Measurements from ENCODE around the gene JSRP1.

DNA sequence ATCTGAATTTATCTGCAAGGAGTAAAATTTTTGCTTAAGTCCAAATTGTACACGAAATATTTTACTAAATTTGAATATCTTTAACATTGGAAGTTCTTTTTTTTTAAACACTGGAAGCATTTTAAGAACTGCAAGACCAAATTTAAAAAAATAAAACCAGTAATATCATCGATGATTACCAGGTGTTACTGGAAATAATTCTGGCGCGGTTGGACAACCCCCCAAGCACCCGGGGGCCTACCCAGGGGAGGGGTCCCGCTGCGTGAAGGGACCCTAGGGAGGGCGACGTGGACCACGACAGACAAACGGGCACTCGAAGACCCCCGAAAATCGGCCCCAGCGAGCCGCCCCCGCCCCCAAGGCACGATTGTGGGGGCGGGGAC, 12.6 kb upstream of the JSRP1 start:
- TF ChIP-seq, protein P1, sequence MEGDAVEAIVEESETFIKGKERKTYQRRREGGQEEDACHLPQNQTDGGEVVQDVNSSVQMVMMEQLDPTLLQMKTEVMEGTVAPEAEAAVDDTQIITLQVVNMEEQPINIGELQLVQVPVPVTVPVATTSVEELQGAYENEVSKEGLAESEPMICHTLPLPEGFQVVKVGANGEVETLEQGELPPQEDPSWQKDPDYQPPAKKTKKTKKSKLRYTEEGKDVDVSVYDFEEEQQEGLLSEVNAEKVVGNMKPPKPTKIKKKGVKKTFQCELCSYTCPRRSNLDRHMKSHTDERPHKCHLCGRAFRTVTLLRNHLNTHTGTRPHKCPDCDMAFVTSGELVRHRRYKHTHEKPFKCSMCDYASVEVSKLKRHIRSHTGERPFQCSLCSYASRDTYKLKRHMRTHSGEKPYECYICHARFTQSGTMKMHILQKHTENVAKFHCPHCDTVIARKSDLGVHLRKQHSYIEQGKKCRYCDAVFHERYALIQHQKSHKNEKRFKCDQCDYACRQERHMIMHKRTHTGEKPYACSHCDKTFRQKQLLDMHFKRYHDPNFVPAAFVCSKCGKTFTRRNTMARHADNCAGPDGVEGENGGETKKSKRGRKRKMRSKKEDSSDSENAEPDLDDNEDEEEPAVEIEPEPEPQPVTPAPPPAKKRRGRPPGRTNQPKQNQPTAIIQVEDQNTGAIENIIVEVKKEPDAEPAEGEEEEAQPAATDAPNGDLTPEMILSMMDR (conservative IDR thresholded peaks at IDR 0.05; ENCODE audit: low read depth in 2 of 2), result no peak
- no peak for TF ChIP-seq POLR2AphosphoS5 (IDR thresholded peaks at IDR 0.05; ENCODE audit: low read depth)

All from GM23338 (cell line).